H9 (cell line): ENCODE measurements around the gene RAET1L. TPM values are rescaled to one million over a fixed set of nuclear protein-coding genes. Genes with fewer than 3 reads are reported as not detected.
A peak's percentile ranks its signal among the peaks of the same experiment; 100 is the strongest.

Experiments used
- DNase-seq: peaks from one replicate; pipeline ENCODE4 v3.0.0-alpha.2; 2017
- H2AFZ ChIP-seq: one replicate; pipeline ENCODE4 v1.6.1; 2013; ENCODE audit warnings: mild to moderate bottlenecking, low read length, control low read depth, moderate library complexity
- H2AK5ac ChIP-seq: 2 replicates; pipeline ENCODE4 v1.6.1; 2013; ENCODE audit warnings: low read length, control low read depth, mixed read lengths; ENCODE audit not compliant: insufficient read length
- H2BK120ac ChIP-seq: one replicate; pipeline ENCODE4 v1.6.1; 2013; ENCODE audit warnings: low read depth, mild to moderate bottlenecking, low read length, control low read depth, inconsistent platforms; ENCODE audit not compliant: poor library complexity, severe bottlenecking
- H2BK12ac ChIP-seq: 2 replicates; pipeline ENCODE4 v1.6.1; 2013; ENCODE audit warnings: low read length, control low read depth, mixed read lengths, low read depth; ENCODE audit not compliant: insufficient read length
- H2BK15ac ChIP-seq: 2 replicates; pipeline ENCODE4 v1.6.1; 2013; ENCODE audit warnings: low read depth, low read length, control low read depth
- H2BK20ac ChIP-seq: one replicate; pipeline ENCODE4 v1.6.1; 2013; ENCODE audit warnings: low read depth, mild to moderate bottlenecking, low read length, control low read depth, inconsistent platforms; ENCODE audit not compliant: poor library complexity, severe bottlenecking
- H2BK5ac ChIP-seq: 2 replicates; pipeline ENCODE4 v1.6.1; 2013; ENCODE audit warnings: low read length, control low read depth, mixed read lengths; ENCODE audit not compliant: insufficient read length
- H3K14ac ChIP-seq: 2 replicates; pipeline ENCODE4 v1.6.1; 2013; ENCODE audit warnings: low read length, control low read depth; ENCODE audit not compliant: insufficient read depth
- H3K18ac ChIP-seq: 2 replicates; pipeline ENCODE4 v1.6.1; 2013; ENCODE audit warnings: low read depth, mild to moderate bottlenecking, mixed read lengths, low read length, control low read depth; ENCODE audit not compliant: insufficient read length
- H3K23ac ChIP-seq: 2 replicates; pipeline ENCODE4 v1.6.1; 2013; ENCODE audit warnings: low read length, control low read depth, mixed read lengths, low read depth; ENCODE audit not compliant: insufficient read length
- H3K23me2 ChIP-seq: 2 replicates; pipeline ENCODE4 v1.6.1; 2013; ENCODE audit warnings: low read depth, mild to moderate bottlenecking, mixed read lengths, low read length, control low read depth; ENCODE audit not compliant: insufficient read length, poor library complexity, severe bottlenecking
- H3K27ac ChIP-seq: 2 replicates; pipeline ENCODE4 v1.5.1; 2013; ENCODE audit warnings: low read length, control low read depth, mixed read lengths, low read depth; ENCODE audit not compliant: insufficient read length
- H3K27me3 ChIP-seq: 2 replicates; pipeline ENCODE4 v1.6.1; 2013; ENCODE audit warnings: low read length, control low read depth, inconsistent platforms; ENCODE audit not compliant: insufficient read depth
- H3K4ac ChIP-seq: 2 replicates; pipeline ENCODE4 v1.6.1; 2013; ENCODE audit warnings: low read depth, mild to moderate bottlenecking, control low read depth, inconsistent platforms, low read length, moderate library complexity
- H3K4me1 ChIP-seq: 2 replicates; pipeline ENCODE4 v1.6.1; 2013; ENCODE audit warnings: low read length, control low read depth, inconsistent platforms; ENCODE audit not compliant: insufficient read depth
- H3K4me2 ChIP-seq: 2 replicates; pipeline ENCODE4 v1.6.1; 2013; ENCODE audit warnings: low read length, control low read depth, mixed read lengths; ENCODE audit not compliant: insufficient read length, insufficient read depth
- H3K56ac ChIP-seq: 2 replicates; pipeline ENCODE4 v1.6.1; 2013; ENCODE audit warnings: low read depth, mild to moderate bottlenecking, mixed read lengths, low read length, control low read depth; ENCODE audit not compliant: insufficient read length
- H3K79me1 ChIP-seq: 2 replicates; pipeline ENCODE4 v1.6.1; 2013; ENCODE audit warnings: low read depth, mild to moderate bottlenecking, moderate library complexity, low read length, control low read depth, inconsistent platforms; ENCODE audit not compliant: insufficient read depth, poor library complexity, severe bottlenecking
- H3K79me2 ChIP-seq: 2 replicates; pipeline ENCODE4 v1.6.1; 2013; ENCODE audit warnings: low read length, control low read depth, inconsistent platforms; ENCODE audit not compliant: insufficient read depth
- H3K9ac ChIP-seq: 2 replicates; pipeline ENCODE4 v1.6.1; 2013; ENCODE audit warnings: low read length, control low read depth, mixed read lengths; ENCODE audit not compliant: insufficient read length; ENCODE audit errors: extremely low read depth
- H3K9me3 ChIP-seq: one replicate; pipeline ENCODE4 v1.6.1; 2013; ENCODE audit warnings: low read depth, low read length, inconsistent platforms; ENCODE audit not compliant: control insufficient read depth
- H3T11ph ChIP-seq: one replicate; pipeline ENCODE4 v1.6.1; 2013; ENCODE audit warnings: mild to moderate bottlenecking, low read length, control low read depth, inconsistent platforms
- H4K20me1 ChIP-seq: one replicate; pipeline ENCODE4 v1.6.1; 2013; ENCODE audit not compliant: control insufficient read depth, insufficient read length, insufficient read depth
- H4K5ac ChIP-seq: 2 replicates; pipeline ENCODE4 v1.6.1; 2013; ENCODE audit warnings: low read depth, mild to moderate bottlenecking, mixed read lengths, low read length, control low read depth; ENCODE audit not compliant: insufficient read length
- H4K8ac ChIP-seq: replicated peaks from 2 replicates; pipeline ENCODE4 v1.6.1; 2013; ENCODE audit warnings: low read length, control low read depth, mixed read lengths, low read depth; ENCODE audit not compliant: insufficient read length
- H4K91ac ChIP-seq: 2 replicates; pipeline ENCODE4 v1.6.1; 2013; ENCODE audit warnings: low read depth, mild to moderate bottlenecking, moderate library complexity, mixed read lengths, low read length, control low read depth; ENCODE audit not compliant: insufficient read length
- H3K27ac Mint-ChIP-seq, 3 experiments: 2 replicates in 2 of 3; 3 replicates in 1 of 3; pipeline ENCODE4 v1.8.0; 2020 to 2021; ENCODE audit warnings: mixed read lengths in 3 of 3, mild to moderate bottlenecking in 1 of 3, moderate library complexity in 1 of 3
- H3K27me3 Mint-ChIP-seq: 2 replicates; pipeline ENCODE4 v1.8.0; 2021; ENCODE audit warnings: low read depth, mild to moderate bottlenecking, moderate library complexity, mixed read lengths
- H3K36me3 Mint-ChIP-seq, 3 experiments: 2 replicates in 2 of 3; 3 replicates in 1 of 3; pipeline ENCODE4 v1.8.0; 2020 to 2021; ENCODE audit warnings: low read depth in 3 of 3, mixed read lengths in 3 of 3; ENCODE audit not compliant: insufficient read depth in 1 of 3
- H3K4me1 Mint-ChIP-seq, 2 experiments: 2 replicates each; pipeline ENCODE4 v1.8.0; 2020; ENCODE audit warnings: mixed read lengths in 2 of 2
- H3K4me3 Mint-ChIP-seq, 2 experiments: 2 replicates in 1 of 2; 3 replicates in 1 of 2; pipeline ENCODE4 v1.8.0; 2020 to 2021; ENCODE audit warnings: mild to moderate bottlenecking in 2 of 2, mixed read lengths in 2 of 2, moderate library complexity in 1 of 2
- H3K9me3 Mint-ChIP-seq, 2 experiments: 2 replicates in 1 of 2; 3 replicates in 1 of 2; pipeline ENCODE4 v1.8.0; 2020; ENCODE audit warnings: mild to moderate bottlenecking in 2 of 2, mixed read lengths in 2 of 2, moderate library complexity in 1 of 2
- WGBS: extraction: QIAGEN DNeasy Blood & Tissue Kit; methylation state at CpG from one replicate; pipeline ENCODE4 v1.1.7; 2013; ENCODE audit warnings: missing lambda C conversion rate, low lambda C conversion rate, mixed read lengths; ENCODE audit not compliant: insufficient read length; ENCODE audit errors: extremely low coverage; 5-methylcytosine and 5-hydroxymethylcytosine counted together
- total RNA-seq: library from RNA; stranded (reverse); gene quantifications from 2 replicates; pipeline ENCODE4 v1.2.1, GENCODE V29; 2021
- TF ChIP-seq, protein P1 (sequence below): fragments of 200-600 bp; sonication (generic); conservative IDR thresholded peaks from 3 replicates; pipeline ENCODE4 v1.8.0; 2021; ENCODE audit warnings: antibody characterized with exemption, mild to moderate bottlenecking

Gene RAET1L
- total RNA-seq, 1 experiment from 2014 or later: not detected

DNA sequence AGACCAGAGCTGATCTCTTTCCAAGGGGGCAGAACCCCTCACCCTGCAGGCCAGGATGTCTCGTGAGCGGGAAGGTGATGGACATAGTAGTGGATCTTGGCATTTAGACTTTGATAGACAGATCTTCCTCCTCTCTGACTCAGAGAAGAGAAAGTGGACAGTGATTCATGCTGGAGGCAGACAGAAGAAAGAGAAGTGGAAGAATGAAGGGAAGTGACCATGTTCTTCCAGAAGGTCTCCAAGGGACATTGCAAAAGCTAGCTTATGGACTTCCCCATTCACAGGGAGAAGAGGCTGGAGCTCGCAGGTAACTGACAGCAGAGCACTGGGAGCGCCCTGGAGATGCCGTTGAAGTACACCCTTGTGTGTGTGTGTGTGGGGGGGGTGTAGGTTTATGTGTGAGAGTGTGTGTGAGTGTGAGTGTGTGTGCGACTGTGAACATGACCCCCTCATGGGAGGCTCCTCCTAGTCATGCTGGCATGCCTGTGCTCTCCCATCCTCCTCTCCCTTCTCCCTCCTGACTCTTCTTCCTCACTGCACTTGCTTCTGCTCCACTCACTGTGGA, 8.0 kb upstream of the RAET1L start:
- no peaks in the 10 kb centered on the region for H3K4me1 ChIP-seq
- no peak overlapping the region for H3K27ac Mint-ChIP-seq
- no peak overlapping the region for H4K5ac ChIP-seq

More for the DNA sequence above, 8.0 kb upstream of the RAET1L start:
- H3K14ac ChIP-seq: no peak overlapping the region
- H3K9ac ChIP-seq: no peak overlapping the region
- H3K4me1 Mint-ChIP-seq: peaks cover 10 to 15% of the 10 kb centered on the region in 2 experiments
- WGBS: no CpG with 5 or more reads among the region's 6 CpGs
- no peak overlapping the region for H3T11ph ChIP-seq
- DNase-seq: peak; percentile 13
- H2BK15ac ChIP-seq: no peak overlapping the region
- H3K23me2 ChIP-seq: peaks cover 4% of the 10 kb centered on the region
- H3K9me3 ChIP-seq: no peaks in the 10 kb centered on the region
- no peaks in the 10 kb centered on the region; a peak in 1 of 5 replicates for H3K9me3 Mint-ChIP-seq
- H2AFZ ChIP-seq: no peak overlapping the region
- no peak overlapping the region for H3K23ac ChIP-seq
- H2BK20ac ChIP-seq: no peak overlapping the region
- no peaks in the 10 kb centered on the region; a peak in 1 of 7 replicates for H3K36me3 Mint-ChIP-seq
- H3K4me3 Mint-ChIP-seq: no peak overlapping the region
- H3K4ac ChIP-seq: no peak overlapping the region
- no peaks in the 10 kb centered on the region for H4K20me1 ChIP-seq
- H3K79me1 ChIP-seq: no peaks in the 10 kb centered on the region
- H2BK12ac ChIP-seq: no peak overlapping the region
- H2BK120ac ChIP-seq: no peak overlapping the region
- TF ChIP-seq, protein P1, sequence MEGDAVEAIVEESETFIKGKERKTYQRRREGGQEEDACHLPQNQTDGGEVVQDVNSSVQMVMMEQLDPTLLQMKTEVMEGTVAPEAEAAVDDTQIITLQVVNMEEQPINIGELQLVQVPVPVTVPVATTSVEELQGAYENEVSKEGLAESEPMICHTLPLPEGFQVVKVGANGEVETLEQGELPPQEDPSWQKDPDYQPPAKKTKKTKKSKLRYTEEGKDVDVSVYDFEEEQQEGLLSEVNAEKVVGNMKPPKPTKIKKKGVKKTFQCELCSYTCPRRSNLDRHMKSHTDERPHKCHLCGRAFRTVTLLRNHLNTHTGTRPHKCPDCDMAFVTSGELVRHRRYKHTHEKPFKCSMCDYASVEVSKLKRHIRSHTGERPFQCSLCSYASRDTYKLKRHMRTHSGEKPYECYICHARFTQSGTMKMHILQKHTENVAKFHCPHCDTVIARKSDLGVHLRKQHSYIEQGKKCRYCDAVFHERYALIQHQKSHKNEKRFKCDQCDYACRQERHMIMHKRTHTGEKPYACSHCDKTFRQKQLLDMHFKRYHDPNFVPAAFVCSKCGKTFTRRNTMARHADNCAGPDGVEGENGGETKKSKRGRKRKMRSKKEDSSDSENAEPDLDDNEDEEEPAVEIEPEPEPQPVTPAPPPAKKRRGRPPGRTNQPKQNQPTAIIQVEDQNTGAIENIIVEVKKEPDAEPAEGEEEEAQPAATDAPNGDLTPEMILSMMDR: no peak
- H4K91ac ChIP-seq: no peak overlapping the region
- H3K27me3 Mint-ChIP-seq: peaks cover 78% of the 10 kb centered on the region
- H4K8ac ChIP-seq: no peak overlapping the region
- H3K18ac ChIP-seq: no peak overlapping the region
- H3K56ac ChIP-seq: no peak overlapping the region
- no peaks in the 10 kb centered on the region for H3K79me2 ChIP-seq
- no peak overlapping the region for H2AK5ac ChIP-seq
- no peak overlapping the region for H3K4me2 ChIP-seq
- H3K27ac ChIP-seq: no peak overlapping the region
- H2BK5ac ChIP-seq: no peak overlapping the region
- peaks cover 37% of the 10 kb centered on the region for H3K27me3 ChIP-seq
